Measurements from ENCODE around the gene POLD2.

The POLD2 gene

DNA sequence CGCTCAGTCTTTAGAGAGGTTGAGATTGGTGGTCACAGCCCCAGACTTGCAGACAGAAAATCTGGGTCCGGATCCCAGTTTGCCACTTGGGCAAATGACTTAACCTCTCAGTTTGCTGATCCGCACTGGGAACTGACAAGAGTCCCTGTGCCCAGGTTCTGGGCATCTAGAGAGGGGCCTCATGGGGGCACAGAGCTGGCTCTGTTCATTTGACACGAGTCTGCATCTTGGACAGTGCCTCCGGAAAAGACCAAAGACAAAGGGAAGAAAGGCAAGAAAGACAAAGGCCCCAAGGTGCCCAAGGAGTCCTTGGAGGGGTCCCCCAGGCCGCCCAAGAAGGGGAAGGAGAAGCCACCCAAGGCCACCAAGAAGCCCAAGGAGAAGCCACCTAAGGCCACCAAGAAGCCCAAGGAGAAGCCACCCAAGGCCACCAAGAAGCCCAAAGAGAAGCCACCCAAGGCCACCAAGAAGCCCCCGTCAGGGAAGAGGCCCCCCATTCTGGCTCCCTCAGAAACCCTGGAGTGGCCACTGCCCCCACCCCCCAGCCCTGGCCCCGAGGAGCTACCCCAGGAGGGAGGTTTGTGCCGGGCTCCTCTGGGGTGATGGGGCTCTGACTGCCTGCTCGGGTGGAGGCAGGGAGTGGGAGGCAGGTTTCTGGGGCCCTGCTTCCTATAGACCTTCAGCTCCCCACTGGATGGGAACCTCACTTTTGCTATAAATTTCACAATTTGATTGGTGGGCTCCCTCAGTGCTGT lies 16.9 kb downstream of the POLD2 start:
- no peak overlapping the region for H3K4me3 ChIP-seq (ENCODE audit: low read depth, low read length)
- TF ChIP-seq, protein P1, sequence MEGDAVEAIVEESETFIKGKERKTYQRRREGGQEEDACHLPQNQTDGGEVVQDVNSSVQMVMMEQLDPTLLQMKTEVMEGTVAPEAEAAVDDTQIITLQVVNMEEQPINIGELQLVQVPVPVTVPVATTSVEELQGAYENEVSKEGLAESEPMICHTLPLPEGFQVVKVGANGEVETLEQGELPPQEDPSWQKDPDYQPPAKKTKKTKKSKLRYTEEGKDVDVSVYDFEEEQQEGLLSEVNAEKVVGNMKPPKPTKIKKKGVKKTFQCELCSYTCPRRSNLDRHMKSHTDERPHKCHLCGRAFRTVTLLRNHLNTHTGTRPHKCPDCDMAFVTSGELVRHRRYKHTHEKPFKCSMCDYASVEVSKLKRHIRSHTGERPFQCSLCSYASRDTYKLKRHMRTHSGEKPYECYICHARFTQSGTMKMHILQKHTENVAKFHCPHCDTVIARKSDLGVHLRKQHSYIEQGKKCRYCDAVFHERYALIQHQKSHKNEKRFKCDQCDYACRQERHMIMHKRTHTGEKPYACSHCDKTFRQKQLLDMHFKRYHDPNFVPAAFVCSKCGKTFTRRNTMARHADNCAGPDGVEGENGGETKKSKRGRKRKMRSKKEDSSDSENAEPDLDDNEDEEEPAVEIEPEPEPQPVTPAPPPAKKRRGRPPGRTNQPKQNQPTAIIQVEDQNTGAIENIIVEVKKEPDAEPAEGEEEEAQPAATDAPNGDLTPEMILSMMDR (IDR thresholded peaks at IDR 0.05; ENCODE audit: control insufficient read depth, extremely low read depth, insufficient read depth) = no peak
- DNase-seq (ENCODE audit: low read depth) = no peak

DNA sequence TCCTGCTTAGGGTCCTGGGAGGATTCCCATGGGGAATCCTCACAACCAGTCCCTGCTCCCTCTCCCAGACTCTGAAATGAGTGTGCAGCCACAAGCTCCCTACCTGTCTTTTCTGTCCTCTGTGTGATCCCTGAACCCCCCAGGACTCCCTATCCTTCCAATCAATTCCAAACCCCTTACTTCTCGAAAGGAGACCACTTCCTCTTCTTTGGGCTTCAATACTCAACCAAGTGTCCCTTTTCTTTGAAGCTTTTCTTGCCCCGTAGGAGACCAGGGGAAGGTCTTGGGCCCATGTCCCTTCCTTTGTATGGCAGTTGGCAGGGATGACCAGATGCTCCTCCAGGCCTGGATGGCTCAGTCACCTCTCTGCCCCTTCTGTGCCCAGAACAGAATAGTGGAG lies 17.5 kb downstream of the POLD2 start:
- H3K4me3 ChIP-seq (ENCODE audit: low read depth, low read length) = no peak overlapping the region
- TF ChIP-seq, protein P1 (IDR thresholded peaks at IDR 0.05; ENCODE audit: control insufficient read depth, extremely low read depth, insufficient read depth) = no peak
- DNase-seq (ENCODE audit: low read depth) = no peak

DNA sequence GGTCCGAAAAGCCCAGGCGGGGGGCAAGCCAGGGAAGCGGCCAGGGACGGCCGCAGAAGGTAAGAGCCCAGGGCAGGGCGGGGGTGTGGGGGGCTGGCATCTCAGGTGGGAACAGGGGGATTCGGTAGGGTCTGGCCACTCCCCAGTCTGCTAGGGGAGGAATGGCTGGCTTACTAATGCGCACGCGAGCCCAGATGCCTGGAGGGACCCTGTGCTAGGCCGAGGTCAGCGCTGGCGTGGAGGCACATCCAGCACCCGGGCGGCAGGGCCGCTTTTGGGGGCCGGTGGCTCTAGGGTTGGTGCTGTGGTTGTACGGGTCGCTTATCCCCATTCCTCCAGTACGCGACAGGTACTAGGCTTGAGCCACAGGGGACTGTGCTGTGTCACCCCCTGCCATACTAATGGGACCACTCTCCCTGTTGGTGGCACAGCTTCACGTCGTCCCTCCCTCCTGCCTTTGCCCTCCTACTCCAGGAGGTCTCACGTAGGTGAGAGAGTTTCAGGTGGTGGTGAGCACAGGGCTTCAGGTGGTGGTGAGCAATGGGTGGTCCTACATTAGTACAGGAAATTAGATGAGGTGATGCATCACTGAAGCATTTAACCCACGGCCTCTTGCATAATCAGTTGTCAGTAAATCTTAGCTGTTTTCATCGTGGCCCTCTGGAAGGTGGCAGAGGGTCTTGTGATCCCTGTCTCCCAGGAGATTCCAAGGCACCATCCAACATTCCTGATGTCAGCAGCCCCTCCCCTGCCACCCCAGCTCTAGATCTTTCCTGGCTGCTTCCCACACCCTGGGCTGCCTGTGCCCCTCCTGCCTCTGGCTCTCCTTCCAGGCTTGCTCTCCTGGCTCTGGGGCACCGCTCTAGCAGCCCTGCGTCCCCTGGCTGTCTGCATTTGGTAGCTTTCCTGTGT lies 18.2 kb downstream of the POLD2 start:
- no peak for DNase-seq (ENCODE audit: low read depth)
- no peak overlapping the region for H3K4me3 ChIP-seq (ENCODE audit: low read depth, low read length)

DNA sequence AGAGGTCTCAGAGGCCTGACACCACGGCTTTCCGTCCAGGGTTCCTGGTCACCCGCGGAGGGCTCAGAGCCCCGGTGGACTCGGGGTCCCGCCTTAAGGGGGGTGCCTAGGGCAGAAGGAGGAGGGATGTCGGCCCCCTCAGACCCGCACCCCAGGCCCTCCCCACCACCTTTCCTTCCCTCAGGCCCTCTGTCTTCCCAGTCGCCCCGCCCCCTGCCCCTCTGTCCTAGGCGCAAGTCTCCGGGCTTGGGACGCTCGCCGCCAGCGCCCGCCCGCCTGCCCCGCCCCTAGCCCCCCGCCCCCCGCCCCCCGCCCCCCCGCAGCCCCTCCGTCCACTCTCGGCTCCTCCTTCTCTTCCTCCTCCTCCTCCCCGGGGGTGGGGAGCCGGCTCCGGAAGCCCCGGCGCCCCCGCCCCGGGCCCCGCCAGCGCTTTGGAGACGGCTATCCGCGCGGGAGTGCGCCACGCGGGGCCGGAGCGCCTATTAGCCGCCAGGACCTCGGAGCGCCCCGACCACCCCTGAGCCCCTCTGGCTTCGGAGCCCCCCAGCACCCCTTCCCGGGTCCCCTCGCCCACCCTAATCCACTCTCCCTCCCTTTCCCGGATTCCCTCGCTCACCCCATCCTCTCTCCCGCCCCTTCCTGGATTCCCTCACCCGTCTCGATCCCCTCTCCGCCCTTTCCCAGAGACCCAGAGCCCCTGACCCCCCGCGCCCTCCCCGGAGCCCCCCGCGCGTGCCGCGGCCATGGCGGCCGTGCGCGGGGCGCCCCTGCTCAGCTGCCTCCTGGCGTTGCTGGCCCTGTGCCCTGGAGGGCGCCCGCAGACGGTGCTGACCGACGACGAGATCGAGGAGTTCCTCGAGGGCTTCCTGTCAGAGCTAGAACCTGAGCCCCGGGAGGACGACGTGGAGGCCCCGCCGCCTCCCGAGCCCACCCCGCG lies 19.2 kb downstream of the POLD2 start, which contains the start of gene AEBP1:
TSS of gene AEBP1 (plus strand) at position 423 of the 937 bp plus-strand sequence. CDS start at position 744, 321 bp downstream.
- TF ChIP-seq, protein P1 (IDR thresholded peaks at IDR 0.05; ENCODE audit: control insufficient read depth, extremely low read depth, insufficient read depth) = no peak
- DNase-seq (ENCODE audit: low read depth) = no peak
- H3K4me3 ChIP-seq (ENCODE audit: low read depth, low read length) = no peak within 1 kb of the TSS

More for the DNA sequence above, 18.2 kb downstream of the POLD2 start:
- TF ChIP-seq, protein P1 (IDR thresholded peaks at IDR 0.05; ENCODE audit: control insufficient read depth, extremely low read depth, insufficient read depth) = no peak

DNA sequence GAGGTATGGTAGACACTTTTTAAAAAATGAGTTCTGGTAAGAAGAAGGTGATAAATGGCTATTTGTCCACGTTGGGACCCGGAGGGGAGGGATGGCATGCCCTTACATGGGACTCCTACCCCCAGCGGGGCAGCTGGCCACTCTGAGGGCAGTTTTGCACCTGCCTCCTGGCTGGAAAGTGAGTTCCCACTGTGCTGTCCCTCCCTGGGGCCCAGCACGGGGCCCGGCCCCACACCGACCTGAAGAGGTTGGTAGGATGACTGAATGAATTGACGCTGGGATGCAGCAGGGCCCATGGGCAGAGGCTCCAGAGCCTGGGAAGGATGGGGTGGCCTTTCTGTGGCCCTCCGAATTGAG lies 19.8 kb downstream of the POLD2 start:
- H3K4me3 ChIP-seq (ENCODE audit: low read depth, low read length) = no peak overlapping the region
- TF ChIP-seq, protein P1 (IDR thresholded peaks at IDR 0.05; ENCODE audit: control insufficient read depth, extremely low read depth, insufficient read depth) = no peak
- no peak for DNase-seq (ENCODE audit: low read depth)

DNA sequence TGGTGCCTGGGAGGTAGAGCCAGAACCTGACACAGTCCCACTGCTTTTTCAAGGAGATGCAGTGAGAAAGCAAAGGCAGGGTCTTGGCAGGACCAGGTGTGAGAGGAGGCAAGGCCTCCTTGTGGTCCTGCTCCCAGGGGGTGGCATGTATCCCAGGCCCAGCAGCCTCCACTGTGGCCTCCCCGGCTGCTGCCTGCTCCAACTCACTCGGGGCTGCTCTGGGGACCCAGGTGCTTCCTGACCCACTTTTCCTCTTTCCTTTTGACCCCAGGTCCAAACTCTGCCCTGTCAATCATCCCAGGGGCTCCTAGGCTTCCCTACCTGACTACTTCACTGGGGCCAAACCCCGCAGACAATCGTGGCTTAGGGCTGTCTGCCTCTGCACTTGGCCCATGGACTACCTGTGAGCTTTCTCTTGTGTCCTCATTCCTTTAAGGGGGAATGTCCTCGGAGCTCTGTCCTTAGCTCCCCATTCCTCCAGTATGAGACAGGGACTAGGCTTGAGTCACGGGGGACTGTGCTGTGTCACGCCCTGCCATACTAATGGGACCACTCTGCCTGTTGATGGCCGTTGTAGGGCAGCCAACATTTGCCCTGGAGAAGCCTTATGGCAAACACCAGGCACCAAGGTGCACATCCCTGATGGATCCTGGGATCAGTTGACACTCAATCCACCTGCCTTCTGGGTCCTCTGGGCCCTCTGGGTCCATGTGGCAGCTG lies 20.3 kb downstream of the POLD2 start:
- DNase-seq (ENCODE audit: low read depth) = no peak
- TF ChIP-seq, protein P1 (IDR thresholded peaks at IDR 0.05; ENCODE audit: control insufficient read depth, extremely low read depth, insufficient read depth) = no peak

More for the DNA sequence above, 20.3 kb downstream of the POLD2 start:
- no peak overlapping the region for H3K4me3 ChIP-seq (ENCODE audit: low read depth, low read length)

All from LNCaP clone FGC (cell line).